ENCODE measurements around the gene PSMD12.

The PSMD12 gene

GRCh38 chr17:67378454-67379250, 12.3 kb upstream of the PSMD12 start:
- no peaks in the 10 kb centered on the region; the same call in 1 of the 2 replicates for H3K9me3 ChIP-seq (ENCODE audit: low read depth, low read length)
- peak overlapping the region; percentile 96 for H3K4me3 ChIP-seq
- no peak overlapping the region for H3K27ac ChIP-seq
- no peaks in the 10 kb centered on the region for H3K36me3 ChIP-seq (ENCODE audit: insufficient read depth, low read length)
- DNase-seq (ENCODE audit: low read depth, low spot score), result no peak
- peak overlapping the region; percentile 55 for H3K9ac ChIP-seq (ENCODE audit: insufficient read length)
- TF ChIP-seq FOXP2 (optimal IDR thresholded peaks at IDR 0.05; ENCODE audit: control extremely low read depth, extremely low read length, insufficient read depth) (no peak), EZH2 (IDR thresholded peaks at IDR 0.05) (no peak), POLR2AphosphoS5 (IDR thresholded peaks at IDR 0.05; ENCODE audit: borderline replicate concordance, low read depth, low read length) (no peak)

- DNase-seq (ENCODE audit: low read depth, low spot score), result no peak
- H3K27ac ChIP-seq, result no peak overlapping the region
- TF ChIP-seq POLR2AphosphoS5 (IDR thresholded peaks at IDR 0.05; ENCODE audit: borderline replicate concordance, low read depth, low read length) (no peak), EZH2 (IDR thresholded peaks at IDR 0.05) (no peak), FOXP2 (optimal IDR thresholded peaks at IDR 0.05; ENCODE audit: control extremely low read depth, extremely low read length, insufficient read depth) (no peak)
- H3K9me3 ChIP-seq (ENCODE audit: low read depth, low read length), result no peaks in the 10 kb centered on the region; the same call in 1 of the 2 replicates
- peak overlapping the region; percentile 96 for H3K4me3 ChIP-seq
- H3K36me3 ChIP-seq (ENCODE audit: insufficient read depth, low read length), result no peaks in the 10 kb centered on the region
- peak overlapping the region; percentile 55 for H3K9ac ChIP-seq (ENCODE audit: insufficient read length)
Measured at GRCh38 chr17:67377488-67378453, 11.4 kb upstream of the PSMD12 start.

- DNase-seq (ENCODE audit: low read depth, low spot score), result no peak
Measured at GRCh38 chr17:67376737-67377487, 10.5 kb upstream of the PSMD12 start, which contains the start of gene PITPNC1. PITPNC1 (plus strand) TSS chr17:67377281.

GRCh38 chr17:67376415-67376736, 10.0 kb upstream of the PSMD12 start:
- H3K4me3 ChIP-seq, result peak overlapping the region; percentile 96
- no peak overlapping the region for H3K9ac ChIP-seq (ENCODE audit: insufficient read length)
- H3K36me3 ChIP-seq (ENCODE audit: insufficient read depth, low read length), result no peaks in the 10 kb centered on the region
- no peak for DNase-seq (ENCODE audit: low read depth, low spot score)
- peak overlapping the region; percentile 83 for H3K27ac ChIP-seq
- TF ChIP-seq POLR2AphosphoS5 (IDR thresholded peaks at IDR 0.05; ENCODE audit: borderline replicate concordance, low read depth, low read length) (no peak), EZH2 (IDR thresholded peaks at IDR 0.05) (no peak), FOXP2 (optimal IDR thresholded peaks at IDR 0.05; ENCODE audit: control extremely low read depth, extremely low read length, insufficient read depth) (no peak)
- H3K9me3 ChIP-seq (ENCODE audit: low read depth, low read length), result no peaks in the 10 kb centered on the region; the same call in 1 of the 2 replicates

More at GRCh38 chr17:67376737-67377487, 10.5 kb upstream of the PSMD12 start, which contains the start of gene PITPNC1:
- Histone ChIP-seq H3K9me3 (ENCODE audit: low read depth, low read length) (no peaks in the 10 kb centered on the region; the same call in 1 of the 2 replicates), H3K36me3 (ENCODE audit: insufficient read depth, low read length) (no peaks in the 10 kb centered on the region), H3K27ac (peak within 1 kb of the TSS; percentile 83), H3K4me3 (peak within 1 kb of the TSS; percentile 96), H3K9ac (ENCODE audit: insufficient read length) (peak within 1 kb of the TSS; percentile 55)
- TF ChIP-seq EZH2 (IDR thresholded peaks at IDR 0.05) (no peak), POLR2AphosphoS5 (IDR thresholded peaks at IDR 0.05; ENCODE audit: borderline replicate concordance, low read depth, low read length) (0 out of 2 replicates have a peak, but pooled peaks have one; percentile 16), FOXP2 (optimal IDR thresholded peaks at IDR 0.05; ENCODE audit: control extremely low read depth, extremely low read length, insufficient read depth) (peak; percentile 21)

GRCh38 chr17:67375716-67376115, 9.3 kb upstream of the PSMD12 start:
- no peak for DNase-seq (ENCODE audit: low read depth, low spot score)
- Histone ChIP-seq H3K9me3 (ENCODE audit: low read depth, low read length) (no peaks in the 10 kb centered on the region; the same call in 1 of the 2 replicates), H3K4me3 (no peak overlapping the region), H3K9ac (ENCODE audit: insufficient read length) (no peak overlapping the region), H3K27ac (no peak overlapping the region), H3K36me3 (ENCODE audit: insufficient read depth, low read length) (no peaks in the 10 kb centered on the region)
- TF ChIP-seq FOXP2 (optimal IDR thresholded peaks at IDR 0.05; ENCODE audit: control extremely low read depth, extremely low read length, insufficient read depth) (no peak), EZH2 (IDR thresholded peaks at IDR 0.05) (no peak), POLR2AphosphoS5 (IDR thresholded peaks at IDR 0.05; ENCODE audit: borderline replicate concordance, low read depth, low read length) (no peak)

- no peak overlapping the region for H3K4me3 ChIP-seq
- H3K27ac ChIP-seq, result no peak overlapping the region
- DNase-seq (ENCODE audit: low read depth, low spot score), result no peak
- H3K9me3 ChIP-seq (ENCODE audit: low read depth, low read length), result no peaks in the 10 kb centered on the region; the same call in 1 of the 2 replicates
- H3K9ac ChIP-seq (ENCODE audit: insufficient read length), result no peak overlapping the region
- no peaks in the 10 kb centered on the region for H3K36me3 ChIP-seq (ENCODE audit: insufficient read depth, low read length)
- TF ChIP-seq POLR2AphosphoS5 (IDR thresholded peaks at IDR 0.05; ENCODE audit: borderline replicate concordance, low read depth, low read length) (no peak), FOXP2 (optimal IDR thresholded peaks at IDR 0.05; ENCODE audit: control extremely low read depth, extremely low read length, insufficient read depth) (no peak), EZH2 (IDR thresholded peaks at IDR 0.05) (no peak)
Measured at GRCh38 chr17:67375054-67375427, 8.7 kb upstream of the PSMD12 start.

- no peak overlapping the region for H3K27ac ChIP-seq
- no peak overlapping the region for H3K9ac ChIP-seq (ENCODE audit: insufficient read length)
- no peak for DNase-seq (ENCODE audit: low read depth, low spot score)
- no peaks in the 10 kb centered on the region for H3K36me3 ChIP-seq (ENCODE audit: insufficient read depth, low read length)
- no peak for TF ChIP-seq EZH2 (IDR thresholded peaks at IDR 0.05)
- no peak for TF ChIP-seq FOXP2 (optimal IDR thresholded peaks at IDR 0.05; ENCODE audit: control extremely low read depth, extremely low read length, insufficient read depth)
- TF ChIP-seq POLR2AphosphoS5 (IDR thresholded peaks at IDR 0.05; ENCODE audit: borderline replicate concordance, low read depth, low read length), result no peak
- H3K4me3 ChIP-seq, result no peak overlapping the region
- no peaks in the 10 kb centered on the region; the same call in 1 of the 2 replicates for H3K9me3 ChIP-seq (ENCODE audit: low read depth, low read length)
Measured at GRCh38 chr17:67374329-67375053, 8.1 kb upstream of the PSMD12 start.

All from SK-N-MC (cell line).